ENCODE data around the gene ZSCAN26.

ZSCAN26 gene

DNA sequence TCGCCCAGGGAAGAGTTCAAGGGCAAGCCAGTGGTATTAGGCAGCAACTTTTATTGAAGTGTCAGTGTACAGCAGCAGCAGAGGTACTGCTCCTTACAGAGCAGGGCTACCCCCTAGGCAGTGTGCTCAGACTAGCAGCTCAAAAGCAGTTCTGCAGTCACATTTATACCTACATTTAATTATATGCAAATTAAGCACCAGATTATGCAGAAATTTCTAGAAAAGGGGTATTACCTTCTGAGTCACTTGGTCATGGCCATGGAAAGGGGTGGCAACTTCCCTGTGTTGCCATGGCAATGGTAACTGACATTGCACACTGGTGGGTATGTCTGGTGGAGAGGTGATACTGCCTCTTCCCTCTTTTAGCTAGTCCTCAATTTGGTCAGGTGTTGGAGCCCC lies 12.8 kb upstream of the ZSCAN26 start:
- Histone ChIP-seq H3K9me3 (ENCODE audit: control insufficient read depth, low read length) (no peaks in the 10 kb centered on the region), H3K36me3 (ENCODE audit: control insufficient read depth, insufficient read depth, low read length) (no peaks in the 10 kb centered on the region), H3K27me3 (replicated peaks; ENCODE audit: control insufficient read depth, insufficient read depth, low read length, poor library complexity, severe bottlenecking) (no peaks in the 10 kb centered on the region), H3K4me3 (ENCODE audit: insufficient read depth, low read depth, low read length, poor library complexity, severe bottlenecking) (no peak overlapping the region), H3K27ac (ENCODE audit: insufficient read depth, low read length, poor library complexity, severe bottlenecking) (no peak overlapping the region), H3K4me1 (ENCODE audit: control insufficient read depth, insufficient read depth, low read length, poor library complexity, severe bottlenecking) (peaks cover 14% of the 10 kb centered on the region)
- no peak for DNase-seq

DNA sequence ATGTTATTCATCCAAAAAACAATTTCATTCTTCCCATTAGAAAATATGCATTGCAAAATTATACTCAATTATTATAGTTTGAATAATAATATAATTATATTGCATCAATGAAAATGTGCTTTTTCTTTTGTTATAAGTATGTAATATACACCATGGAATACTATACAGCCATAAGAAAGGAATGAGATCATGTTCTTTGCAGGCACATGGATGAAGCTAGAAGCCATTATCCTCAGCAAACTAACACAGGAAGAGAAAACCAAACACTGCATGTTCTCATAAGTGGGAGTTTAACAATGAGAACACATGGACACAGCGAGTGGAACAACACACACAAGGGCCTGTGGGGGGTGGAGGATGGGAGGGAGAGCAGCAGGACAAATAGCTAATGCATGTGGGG lies 9.9 kb upstream of the ZSCAN26 start:
- Histone ChIP-seq H3K36me3 (ENCODE audit: control insufficient read depth, insufficient read depth, low read length) (no peaks in the 10 kb centered on the region), H3K27me3 (replicated peaks; ENCODE audit: control insufficient read depth, insufficient read depth, low read length, poor library complexity, severe bottlenecking) (no peaks in the 10 kb centered on the region), H3K4me3 (ENCODE audit: insufficient read depth, low read depth, low read length, poor library complexity, severe bottlenecking) (no peak overlapping the region), H3K9me3 (ENCODE audit: control insufficient read depth, low read length) (no peaks in the 10 kb centered on the region), H3K4me1 (ENCODE audit: control insufficient read depth, insufficient read depth, low read length, poor library complexity, severe bottlenecking) (peaks cover 4% of the 10 kb centered on the region), H3K27ac (ENCODE audit: insufficient read depth, low read length, poor library complexity, severe bottlenecking) (no peak overlapping the region)
- no peak for DNase-seq

DNA sequence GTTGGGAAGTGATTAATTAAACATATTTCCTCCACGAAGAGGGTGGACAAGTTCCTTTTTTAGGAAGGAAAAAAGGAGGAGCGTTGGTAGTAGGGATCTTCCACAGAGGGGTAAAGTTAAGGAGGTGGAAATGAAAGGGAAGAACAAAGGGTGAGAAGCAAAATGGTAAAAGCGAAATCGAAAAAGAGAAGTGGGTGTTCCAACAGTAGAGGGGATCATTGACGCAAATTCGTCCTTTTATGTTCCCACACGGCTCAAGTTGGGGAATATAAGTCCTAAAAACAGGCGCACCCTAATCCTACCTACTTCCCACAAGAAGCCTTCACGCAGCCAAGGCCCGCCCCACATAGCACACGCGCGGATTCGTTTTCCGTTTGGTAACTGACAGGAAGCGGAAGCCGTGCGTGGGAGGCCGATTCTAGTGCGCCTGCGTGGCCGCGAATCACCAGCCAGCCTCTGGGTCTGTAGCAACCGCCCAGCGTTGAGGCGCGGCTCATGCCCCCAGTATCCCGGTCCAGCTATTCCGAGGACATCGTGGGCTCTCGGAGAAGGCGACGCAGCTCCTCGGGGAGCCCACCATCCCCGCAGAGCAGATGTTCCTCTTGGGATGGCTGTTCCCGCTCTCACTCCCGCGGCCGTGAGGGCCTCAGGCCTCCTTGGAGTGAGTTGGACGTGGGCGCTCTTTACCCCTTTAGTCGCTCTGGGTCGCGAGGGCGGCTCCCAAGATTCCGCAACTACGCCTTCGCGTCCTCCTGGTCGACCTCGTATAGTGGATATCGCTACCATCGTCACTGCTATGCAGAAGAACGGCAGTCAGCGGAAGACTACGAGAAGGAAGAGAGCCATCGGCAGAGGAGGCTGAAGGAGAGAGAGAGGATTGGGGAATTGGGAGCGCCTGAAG lies 7.8 kb upstream of the ZSCAN26 start, which contains the start of gene NKAPL:
Gene NKAPL, plus strand, starts transcription at position 421 of the 901 bp plus-strand sequence. Its CDS starts 75 bp downstream, at position 496.
- H3K27me3 ChIP-seq (replicated peaks; ENCODE audit: control insufficient read depth, insufficient read depth, low read length, poor library complexity, severe bottlenecking): no peaks in the 10 kb centered on the region

DNA sequence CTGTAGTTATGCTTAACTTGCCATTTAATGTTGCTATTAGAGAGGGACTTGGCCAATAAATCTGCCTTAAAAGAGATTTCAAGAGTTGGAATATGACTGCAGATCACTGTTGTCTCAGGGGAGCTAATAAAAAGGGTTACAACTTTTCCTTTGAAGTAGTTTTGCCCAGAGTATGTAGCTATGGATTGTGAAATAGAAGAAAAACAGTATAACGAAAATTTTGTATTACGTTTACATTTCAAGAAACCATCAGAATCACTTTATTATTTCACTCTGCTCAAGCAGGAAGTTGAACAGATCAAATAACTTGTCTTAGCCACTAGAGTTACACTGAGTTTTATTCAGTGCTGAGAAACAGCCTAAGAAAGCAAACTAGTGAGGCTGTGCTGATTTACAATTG lies 3.0 kb upstream of the ZSCAN26 start:
- no peaks in the 10 kb centered on the region for H3K9me3 ChIP-seq (ENCODE audit: control insufficient read depth, low read length)
- H3K27me3 ChIP-seq (replicated peaks; ENCODE audit: control insufficient read depth, insufficient read depth, low read length, poor library complexity, severe bottlenecking): no peaks in the 10 kb centered on the region
- no peak for DNase-seq
- peaks cover 10% of the 10 kb centered on the region for H3K4me1 ChIP-seq (ENCODE audit: control insufficient read depth, insufficient read depth, low read length, poor library complexity, severe bottlenecking)
- no peaks in the 10 kb centered on the region for H3K36me3 ChIP-seq (ENCODE audit: control insufficient read depth, insufficient read depth, low read length)
- H3K27ac ChIP-seq (ENCODE audit: insufficient read depth, low read length, poor library complexity, severe bottlenecking): no peak overlapping the region
- H3K4me3 ChIP-seq (ENCODE audit: insufficient read depth, low read depth, low read length, poor library complexity, severe bottlenecking): no peak overlapping the region

More for the DNA sequence above, 7.8 kb upstream of the ZSCAN26 start, which contains the start of gene NKAPL:
- Histone ChIP-seq H3K27ac (ENCODE audit: insufficient read depth, low read length, poor library complexity, severe bottlenecking) (no peak within 1 kb of the TSS), H3K4me1 (ENCODE audit: control insufficient read depth, insufficient read depth, low read length, poor library complexity, severe bottlenecking) (no peaks in the 10 kb centered on the region), H3K4me3 (ENCODE audit: insufficient read depth, low read depth, low read length, poor library complexity, severe bottlenecking) (peak within 1 kb of the TSS; percentile 28), H3K36me3 (ENCODE audit: control insufficient read depth, insufficient read depth, low read length) (no peaks in the 10 kb centered on the region), H3K9me3 (ENCODE audit: control insufficient read depth, low read length) (no peaks in the 10 kb centered on the region)
- peak in 2 of 3 donors; percentile 23 to 30 for DNase-seq

DNA sequence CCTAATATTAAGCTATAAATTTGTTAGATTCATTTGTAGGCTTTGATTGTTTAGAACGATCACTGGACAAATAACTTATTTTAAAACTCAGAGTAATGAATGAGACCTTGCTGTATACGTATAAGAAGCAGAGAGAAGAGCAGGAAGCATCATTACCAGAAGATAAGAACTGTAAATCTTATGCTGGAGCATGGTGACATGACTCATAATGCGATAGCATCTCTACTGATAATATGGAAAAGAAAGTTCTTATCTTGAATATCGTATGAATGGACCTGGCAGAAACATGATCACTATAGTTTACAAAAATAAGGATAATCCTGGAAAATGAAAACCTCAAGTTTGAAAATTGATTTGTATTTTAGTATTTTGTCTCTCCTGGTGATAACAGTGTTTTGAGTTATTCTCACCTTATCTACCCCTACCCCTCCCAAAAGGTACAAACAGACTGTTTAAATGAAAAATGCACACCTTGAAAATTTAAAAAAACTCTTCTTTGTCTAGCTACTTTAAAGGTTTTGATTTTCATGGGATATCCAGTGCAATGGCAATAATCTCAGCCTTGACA lies 2.0 kb upstream of the ZSCAN26 start:
- H3K9me3 ChIP-seq (ENCODE audit: control insufficient read depth, low read length): no peaks in the 10 kb centered on the region
- H3K27ac ChIP-seq (ENCODE audit: insufficient read depth, low read length, poor library complexity, severe bottlenecking): no peak overlapping the region

DNA sequence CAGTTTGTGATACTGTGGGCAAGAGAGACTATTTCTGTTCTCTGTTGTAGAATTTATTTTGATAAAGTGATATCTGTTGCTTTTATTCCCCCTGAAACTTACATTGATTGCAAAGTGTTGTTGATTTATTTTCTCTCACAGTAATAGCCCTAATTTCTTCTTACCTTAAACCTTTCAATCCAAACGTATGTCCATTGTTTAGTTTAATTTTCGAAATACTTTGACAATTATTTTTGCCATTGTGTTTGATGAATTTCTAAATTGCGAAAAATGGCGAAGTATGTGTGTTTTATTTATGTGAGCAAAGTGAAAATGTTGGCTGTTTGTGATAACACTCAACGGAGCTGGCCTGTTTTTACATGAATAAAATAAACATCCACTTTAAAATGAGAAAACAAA lies 381 bp upstream of the ZSCAN26 start:
- DNase-seq: no peak
- H3K4me3 ChIP-seq (ENCODE audit: insufficient read depth, low read depth, low read length, poor library complexity, severe bottlenecking): peak overlapping the region; percentile 73
- H3K27ac ChIP-seq (ENCODE audit: insufficient read depth, low read length, poor library complexity, severe bottlenecking): peak overlapping the region; percentile 74
- H3K36me3 ChIP-seq (ENCODE audit: control insufficient read depth, insufficient read depth, low read length): no peaks in the 10 kb centered on the region
- no peaks in the 10 kb centered on the region for H3K27me3 ChIP-seq (replicated peaks; ENCODE audit: control insufficient read depth, insufficient read depth, low read length, poor library complexity, severe bottlenecking)
- no peaks in the 10 kb centered on the region for H3K9me3 ChIP-seq (ENCODE audit: control insufficient read depth, low read length)
- H3K4me1 ChIP-seq (ENCODE audit: control insufficient read depth, insufficient read depth, low read length, poor library complexity, severe bottlenecking): peaks cover 10% of the 10 kb centered on the region

More for the DNA sequence above, 2.0 kb upstream of the ZSCAN26 start:
- H3K27me3 ChIP-seq (replicated peaks; ENCODE audit: control insufficient read depth, insufficient read depth, low read length, poor library complexity, severe bottlenecking): no peaks in the 10 kb centered on the region
- peaks cover 10% of the 10 kb centered on the region for H3K4me1 ChIP-seq (ENCODE audit: control insufficient read depth, insufficient read depth, low read length, poor library complexity, severe bottlenecking)
- no peak for DNase-seq
- H3K36me3 ChIP-seq (ENCODE audit: control insufficient read depth, insufficient read depth, low read length): no peaks in the 10 kb centered on the region
- no peak overlapping the region for H3K4me3 ChIP-seq (ENCODE audit: insufficient read depth, low read depth, low read length, poor library complexity, severe bottlenecking)

DNA sequence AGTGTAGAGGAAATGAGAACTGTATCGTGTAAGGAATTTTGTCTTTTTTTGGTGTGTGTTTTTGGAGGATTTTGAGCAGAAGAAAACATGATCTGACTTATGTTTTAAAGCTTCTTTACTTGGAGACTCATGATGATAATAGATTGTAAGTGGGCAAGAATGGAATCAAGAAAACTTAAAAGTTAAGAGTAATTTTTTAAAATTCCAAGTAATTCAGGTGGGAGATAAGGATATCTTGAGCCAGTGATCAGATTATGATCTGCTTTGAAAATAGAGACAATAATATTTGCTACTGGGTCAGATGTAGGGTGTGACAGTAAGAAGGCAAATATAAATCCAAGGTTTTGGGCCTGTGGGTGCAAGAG lies 734 bp downstream of the ZSCAN26 start:
- H3K4me1 ChIP-seq (ENCODE audit: control insufficient read depth, insufficient read depth, low read length, poor library complexity, severe bottlenecking): peaks cover 10% of the 10 kb centered on the region
- H3K36me3 ChIP-seq (ENCODE audit: control insufficient read depth, insufficient read depth, low read length): peaks cover 10% of the 10 kb centered on the region
- no peak for DNase-seq
- no peak overlapping the region for H3K27ac ChIP-seq (ENCODE audit: insufficient read depth, low read length, poor library complexity, severe bottlenecking)
- no peaks in the 10 kb centered on the region for H3K9me3 ChIP-seq (ENCODE audit: control insufficient read depth, low read length)
- no peaks in the 10 kb centered on the region for H3K27me3 ChIP-seq (replicated peaks; ENCODE audit: control insufficient read depth, insufficient read depth, low read length, poor library complexity, severe bottlenecking)
- peak overlapping the region; percentile 73 for H3K4me3 ChIP-seq (ENCODE audit: insufficient read depth, low read depth, low read length, poor library complexity, severe bottlenecking)

DNA sequence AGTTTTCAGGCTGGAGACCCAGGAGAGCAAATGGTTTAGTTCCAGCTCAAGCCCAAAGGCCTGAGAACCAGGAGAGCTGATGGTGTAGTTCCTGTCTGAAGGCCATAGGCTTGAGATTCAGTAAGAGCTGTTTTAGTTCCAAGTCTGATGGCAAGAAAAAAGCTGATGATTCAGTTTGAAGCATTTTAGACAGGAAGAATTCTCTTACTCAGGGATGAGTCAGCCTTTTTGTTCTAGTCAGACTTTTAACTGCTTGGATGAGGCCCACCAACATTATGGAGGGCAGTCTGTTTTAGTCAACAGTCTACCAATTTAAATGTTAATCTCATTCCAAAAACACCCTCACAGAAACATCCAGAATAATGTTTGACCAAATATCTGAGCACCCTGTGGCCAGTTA lies 2.5 kb downstream of the ZSCAN26 start:
- Histone ChIP-seq H3K27ac (ENCODE audit: insufficient read depth, low read length, poor library complexity, severe bottlenecking) (no peak overlapping the region), H3K36me3 (ENCODE audit: control insufficient read depth, insufficient read depth, low read length) (peaks cover 25% of the 10 kb centered on the region), H3K4me3 (ENCODE audit: insufficient read depth, low read depth, low read length, poor library complexity, severe bottlenecking) (no peak overlapping the region), H3K9me3 (ENCODE audit: control insufficient read depth, low read length) (no peaks in the 10 kb centered on the region), H3K4me1 (ENCODE audit: control insufficient read depth, insufficient read depth, low read length, poor library complexity, severe bottlenecking) (peaks cover 10% of the 10 kb centered on the region), H3K27me3 (replicated peaks; ENCODE audit: control insufficient read depth, insufficient read depth, low read length, poor library complexity, severe bottlenecking) (no peaks in the 10 kb centered on the region)
- no peak for DNase-seq

DNA sequence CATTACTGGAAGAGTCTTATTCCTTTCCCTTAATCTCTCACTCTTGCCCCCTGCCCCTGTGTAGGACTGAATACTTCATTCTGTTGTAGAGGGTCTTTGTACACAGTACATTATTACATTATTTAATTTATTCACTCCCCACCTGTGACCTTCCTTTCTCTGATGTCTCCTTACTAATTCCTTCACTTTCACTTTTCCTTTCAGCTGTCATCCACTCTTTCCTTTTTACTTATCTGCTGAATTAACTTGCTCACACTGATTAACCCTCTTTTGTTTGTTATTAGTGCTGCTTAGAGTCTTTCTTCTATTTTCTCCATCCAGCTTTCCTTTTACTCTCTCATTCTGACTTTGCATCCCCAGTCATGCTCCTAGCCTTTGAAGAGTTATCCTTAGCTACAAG lies 7.9 kb downstream of the ZSCAN26 start:
- H3K4me3 ChIP-seq (ENCODE audit: insufficient read depth, low read depth, low read length, poor library complexity, severe bottlenecking): no peak overlapping the region
- no peaks in the 10 kb centered on the region for H3K4me1 ChIP-seq (ENCODE audit: control insufficient read depth, insufficient read depth, low read length, poor library complexity, severe bottlenecking)
- peaks cover 46% of the 10 kb centered on the region for H3K36me3 ChIP-seq (ENCODE audit: control insufficient read depth, insufficient read depth, low read length)
- H3K27me3 ChIP-seq (replicated peaks; ENCODE audit: control insufficient read depth, insufficient read depth, low read length, poor library complexity, severe bottlenecking): no peaks in the 10 kb centered on the region
- H3K27ac ChIP-seq (ENCODE audit: insufficient read depth, low read length, poor library complexity, severe bottlenecking): no peak overlapping the region
- no peaks in the 10 kb centered on the region for H3K9me3 ChIP-seq (ENCODE audit: control insufficient read depth, low read length)
- DNase-seq: no peak

DNA sequence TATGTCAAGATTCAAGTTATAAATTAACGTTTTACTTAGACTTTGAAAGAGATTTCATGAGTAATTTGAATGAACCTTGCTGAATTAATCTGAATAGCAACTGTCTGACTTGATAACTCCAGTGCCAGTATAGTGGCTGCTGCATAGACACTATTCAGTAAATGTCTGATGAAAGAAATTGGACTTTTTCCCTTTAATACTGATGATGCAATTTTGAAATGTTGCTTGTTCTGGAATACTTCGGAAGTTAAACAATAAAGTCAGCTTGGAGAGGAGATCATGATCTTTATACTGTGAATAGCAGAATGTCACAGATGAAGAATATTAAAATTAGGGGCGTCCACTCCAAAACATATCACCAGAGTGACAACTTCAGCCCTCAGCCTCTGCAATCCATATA lies 10.8 kb downstream of the ZSCAN26 start:
- no peaks in the 10 kb centered on the region for H3K9me3 ChIP-seq (ENCODE audit: control insufficient read depth, low read length)
- H3K4me3 ChIP-seq (ENCODE audit: insufficient read depth, low read depth, low read length, poor library complexity, severe bottlenecking): no peak overlapping the region
- H3K27ac ChIP-seq (ENCODE audit: insufficient read depth, low read length, poor library complexity, severe bottlenecking): no peak overlapping the region
- peaks cover 35% of the 10 kb centered on the region for H3K36me3 ChIP-seq (ENCODE audit: control insufficient read depth, insufficient read depth, low read length)
- peaks cover 10% of the 10 kb centered on the region for H3K27me3 ChIP-seq (replicated peaks; ENCODE audit: control insufficient read depth, insufficient read depth, low read length, poor library complexity, severe bottlenecking)
- H3K4me1 ChIP-seq (ENCODE audit: control insufficient read depth, insufficient read depth, low read length, poor library complexity, severe bottlenecking): peaks cover 7% of the 10 kb centered on the region
- DNase-seq: no peak
